Neural cell (in vitro differentiated cells): ENCODE data around the gene ATAD3C. TPM values are rescaled to one million over a fixed set of nuclear protein-coding genes. Genes with fewer than 3 reads are reported as not detected.

ENCODE experiments used
- H2AFZ ChIP-seq: fragments of 200-600, 300-800 bp; sonication (generic), shearing (Covaris generic); 2 replicates; pipeline ENCODE4 v1.6.0; 2014; ENCODE audit warnings: low read depth, mild to moderate bottlenecking, antibody characterized with exemption, low read length, moderate library complexity
- H3F3A ChIP-seq: fragments of 200-600 bp; shearing (Covaris generic); 2 replicates; pipeline ENCODE4 v1.6.1; 2016; ENCODE audit warnings: mild to moderate bottlenecking, moderate library complexity, mixed read lengths, antibody characterized with exemption, low read length; ENCODE audit not compliant: insufficient read depth, poor library complexity, severe bottlenecking
- H3K27ac ChIP-seq: fragments of 200-600, 300-800 bp; sonication (generic), shearing (Covaris generic); 2 replicates; pipeline ENCODE4 v1.5.1; 2014; ENCODE audit warnings: mild to moderate bottlenecking, low read length, moderate library complexity
- H3K27me3 ChIP-seq: fragments of 300-800, 200-600 bp; sonication (generic), shearing (Covaris generic); 2 replicates; pipeline ENCODE4 v1.6.0; 2014; ENCODE audit warnings: mild to moderate bottlenecking, low read depth, low read length, moderate library complexity; ENCODE audit not compliant: insufficient read depth
- H3K36me3 ChIP-seq: fragments of 300-800, 200-600 bp; sonication (generic), shearing (Covaris generic); 2 replicates; pipeline ENCODE4 v1.5.1; 2014; ENCODE audit warnings: mild to moderate bottlenecking, antibody characterized with exemption, low read length, moderate library complexity; ENCODE audit not compliant: insufficient read depth
- H3K4me2 ChIP-seq: fragments of 300-800, 200-600 bp; sonication (generic), shearing (Covaris generic); 2 replicates; pipeline ENCODE4 v1.6.0; 2014; ENCODE audit warnings: mild to moderate bottlenecking, low read length
- H3K4me3 ChIP-seq: fragments of 300-800, 200-600 bp; sonication (generic), shearing (Covaris generic); 2 replicates; pipeline ENCODE4 v1.5.1; 2014; ENCODE audit warnings: mild to moderate bottlenecking, low read length, moderate library complexity
- H3K79me2 ChIP-seq: fragments of 200-600 bp; shearing (Covaris generic); replicated peaks from 2 replicates; pipeline ENCODE4 v1.6.0; 2014; ENCODE audit warnings: mild to moderate bottlenecking, low read length, moderate library complexity; ENCODE audit not compliant: insufficient read depth
- H3K9ac ChIP-seq: fragments of 300-800, 200-600 bp; sonication (generic), shearing (Covaris generic); 2 replicates; pipeline ENCODE4 v1.6.1; 2016; ENCODE audit warnings: mild to moderate bottlenecking, low read length, mixed read lengths
- H3K9me2 ChIP-seq: fragments of 200-600 bp; shearing (Covaris generic); 2 replicates; pipeline ENCODE4 v1.6.1; 2016; ENCODE audit warnings: mild to moderate bottlenecking, low read length, mixed read lengths; ENCODE audit not compliant: insufficient read depth
- H3K9me3 ChIP-seq: fragments of 200-600, 300-800 bp; sonication (generic), shearing (Covaris generic); 2 replicates; pipeline ENCODE4 v1.6.1; 2016; ENCODE audit warnings: mild to moderate bottlenecking, mixed run types, low read length, moderate library complexity, mixed read lengths
- H4K20me1 ChIP-seq: fragments of 200-600 bp; shearing (Covaris generic); 2 replicates; pipeline ENCODE4 v1.6.1; 2016; ENCODE audit warnings: mild to moderate bottlenecking, mixed run types; ENCODE audit not compliant: insufficient read depth
- EP300 ChIP-seq: fragments of 450-650 bp; conservative IDR thresholded peaks from 2 replicates; pipeline ENCODE4 v1.6.1; 2014; ENCODE audit warnings: antibody characterized with exemption, mild to moderate bottlenecking, moderate library complexity; ENCODE audit not compliant: poor library complexity, severe bottlenecking
- EZH2 ChIP-seq: fragments of 200-600, 300-800 bp; shearing (Covaris generic), sonication (generic); IDR thresholded peaks from 2 replicates; pipeline ENCODE4 v1.6.1; 2014; ENCODE audit warnings: antibody characterized with exemption, low read length, borderline replicate concordance, mild to moderate bottlenecking; ENCODE audit not compliant: insufficient read depth, poor library complexity, severe bottlenecking
- MXI1 ChIP-seq: fragments of 450-650 bp; conservative IDR thresholded peaks from 2 replicates; pipeline ENCODE4 v1.6.1; 2014; ENCODE audit warnings: antibody characterized with exemption, mild to moderate bottlenecking; ENCODE audit not compliant: poor library complexity, severe bottlenecking
- POLR2AphosphoS5 ChIP-seq: IDR thresholded peaks from 2 replicates; pipeline ENCODE4 v1.6.1; 2012
- RAD21 ChIP-seq: fragments of 450-650 bp; conservative IDR thresholded peaks from 2 replicates; pipeline ENCODE4 v1.6.1; 2014; ENCODE audit warnings: antibody characterized with exemption, mild to moderate bottlenecking, moderate library complexity
- REST ChIP-seq: IDR thresholded peaks from 2 replicates; pipeline ENCODE4 v1.6.1; 2012; ENCODE audit warnings: borderline replicate concordance
- SMC3 ChIP-seq: fragments of 450-650 bp; conservative IDR thresholded peaks from 2 replicates; pipeline ENCODE4 v1.6.1; 2014; ENCODE audit warnings: antibody characterized with exemption, mild to moderate bottlenecking, moderate library complexity; ENCODE audit not compliant: poor library complexity
- TAF1 ChIP-seq: IDR thresholded peaks from 2 replicates; pipeline ENCODE4 v1.6.1; 2012; ENCODE audit warnings: low read depth
- polyA plus RNA-seq: library from polyadenylated mRNA; depleted of rRNA; stranded (reverse); fragments of >200 nt; gene quantifications from 2 replicates; pipeline ENCODE4 v1.2.3, GENCODE V29; 2014
- TF ChIP-seq, protein P1 (sequence below): fragments of 450-650 bp; IDR thresholded peaks from 2 replicates; pipeline ENCODE4 v1.5.1; 2014; ENCODE audit warnings: antibody characterized with exemption, mild to moderate bottlenecking, moderate library complexity; ENCODE audit not compliant: poor library complexity, severe bottlenecking

The ATAD3C gene
- polyA plus RNA-seq, 1 donor from 2014 or later, result not detected

DNA sequence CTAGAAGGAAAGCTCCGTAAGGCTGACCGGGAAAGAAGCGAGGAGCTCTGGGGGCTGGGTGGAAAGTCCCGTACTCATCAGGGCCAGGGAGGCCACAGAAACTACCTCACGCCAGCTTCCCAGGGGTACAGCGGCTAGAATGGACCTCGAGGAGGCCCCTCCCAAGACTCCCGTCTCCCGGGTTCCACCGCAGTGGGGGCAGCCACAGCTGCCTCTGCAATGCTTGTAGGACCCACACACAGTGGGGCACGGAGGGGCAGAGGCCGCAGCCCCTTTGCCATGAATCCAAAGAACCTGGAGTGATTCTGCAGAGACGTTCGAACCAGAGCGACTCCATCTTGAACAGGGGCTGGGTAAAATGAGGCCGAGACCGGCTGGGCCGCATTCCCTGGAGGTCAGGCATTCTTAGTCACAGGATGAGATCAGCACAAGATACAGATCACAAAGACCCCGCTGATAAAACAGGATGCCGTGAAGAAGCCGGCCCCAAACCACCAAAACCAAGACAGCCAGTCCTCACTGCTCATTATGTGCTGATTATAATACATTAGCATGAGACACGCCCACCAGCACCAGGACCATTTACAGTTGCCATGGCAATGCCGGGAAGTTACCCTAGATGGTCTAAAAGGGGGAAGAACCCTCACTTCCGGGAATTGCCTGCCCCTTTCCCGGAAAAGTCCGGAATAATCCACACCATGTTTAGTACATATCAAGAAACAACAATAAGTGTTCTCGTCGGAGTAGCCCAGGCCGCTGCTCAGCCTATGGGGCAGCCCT lies 26.8 kb upstream of the ATAD3C start:
- no peak overlapping the region for H3K4me2 ChIP-seq

DNA sequence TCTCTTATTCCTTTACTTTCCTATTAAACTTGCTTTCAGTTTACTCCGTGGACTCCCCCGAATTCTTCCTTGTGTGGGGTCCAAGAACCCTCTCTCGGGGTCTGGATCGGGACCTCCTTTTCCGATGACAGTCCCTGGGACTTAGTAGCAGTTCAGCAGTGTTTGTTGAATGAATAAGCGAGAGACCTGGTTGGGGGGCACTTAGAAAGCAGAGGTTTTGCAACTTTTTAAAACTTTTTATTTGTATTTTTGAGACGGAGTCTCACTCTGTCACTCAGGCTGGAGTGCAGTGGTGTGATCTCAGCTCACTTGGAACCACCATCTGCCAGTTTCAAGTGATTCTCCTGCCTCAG lies 26.3 kb upstream of the ATAD3C start:
- no peaks in the 10 kb centered on the region for H3K27me3 ChIP-seq
- H4K20me1 ChIP-seq, result no peaks in the 10 kb centered on the region
- no peak overlapping the region for H2AFZ ChIP-seq
- H3K9ac ChIP-seq, result no peak overlapping the region
- H3K27ac ChIP-seq, result no peak overlapping the region
- H3K9me3 ChIP-seq, result no peaks in the 10 kb centered on the region
- H3K9me2 ChIP-seq, result no peaks in the 10 kb centered on the region
- TF ChIP-seq RAD21 (no peak), REST (no peak), POLR2AphosphoS5 (no peak), EZH2 (no peak), MXI1 (no peak), EP300 (no peak), SMC3 (no peak), TAF1 (no peak)
- TF ChIP-seq, protein P1, sequence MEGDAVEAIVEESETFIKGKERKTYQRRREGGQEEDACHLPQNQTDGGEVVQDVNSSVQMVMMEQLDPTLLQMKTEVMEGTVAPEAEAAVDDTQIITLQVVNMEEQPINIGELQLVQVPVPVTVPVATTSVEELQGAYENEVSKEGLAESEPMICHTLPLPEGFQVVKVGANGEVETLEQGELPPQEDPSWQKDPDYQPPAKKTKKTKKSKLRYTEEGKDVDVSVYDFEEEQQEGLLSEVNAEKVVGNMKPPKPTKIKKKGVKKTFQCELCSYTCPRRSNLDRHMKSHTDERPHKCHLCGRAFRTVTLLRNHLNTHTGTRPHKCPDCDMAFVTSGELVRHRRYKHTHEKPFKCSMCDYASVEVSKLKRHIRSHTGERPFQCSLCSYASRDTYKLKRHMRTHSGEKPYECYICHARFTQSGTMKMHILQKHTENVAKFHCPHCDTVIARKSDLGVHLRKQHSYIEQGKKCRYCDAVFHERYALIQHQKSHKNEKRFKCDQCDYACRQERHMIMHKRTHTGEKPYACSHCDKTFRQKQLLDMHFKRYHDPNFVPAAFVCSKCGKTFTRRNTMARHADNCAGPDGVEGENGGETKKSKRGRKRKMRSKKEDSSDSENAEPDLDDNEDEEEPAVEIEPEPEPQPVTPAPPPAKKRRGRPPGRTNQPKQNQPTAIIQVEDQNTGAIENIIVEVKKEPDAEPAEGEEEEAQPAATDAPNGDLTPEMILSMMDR, result no peak
- no peaks in the 10 kb centered on the region for H3K79me2 ChIP-seq
- H3K36me3 ChIP-seq, result no peaks in the 10 kb centered on the region
- H3K4me2 ChIP-seq, result no peak overlapping the region
- no peaks in the 10 kb centered on the region for H3F3A ChIP-seq
- H3K4me3 ChIP-seq, result no peak overlapping the region

More for the DNA sequence above, 26.8 kb upstream of the ATAD3C start:
- Histone ChIP-seq H3K27me3 (no peaks in the 10 kb centered on the region), H2AFZ (no peak overlapping the region), H3F3A (no peaks in the 10 kb centered on the region), H3K27ac (no peak overlapping the region), H4K20me1 (no peaks in the 10 kb centered on the region), H3K36me3 (no peaks in the 10 kb centered on the region), H3K9me2 (no peaks in the 10 kb centered on the region), H3K4me3 (no peak overlapping the region), H3K9ac (no peak overlapping the region), H3K9me3 (no peaks in the 10 kb centered on the region), H3K79me2 (no peaks in the 10 kb centered on the region)
- TF ChIP-seq SMC3, result no peak
- no peak for TF ChIP-seq MXI1
- no peak for TF ChIP-seq RAD21
